WERI-Rb-1 (cell line): ENCODE measurements around the gene GALNTL6.

Source experiments
- DNase-seq: peaks from one replicate; pipeline ENCODE4 v3.0.0-alpha.2; 2020
- H3K27ac ChIP-seq: fragments of 250-450 bp; sonication (Bioruptor Pico); 2 replicates; pipeline ENCODE4 v1.5.1; 2020; ENCODE audit warnings: mild to moderate bottlenecking, moderate library complexity
- H3K27me3 ChIP-seq: fragments of 250-450 bp; sonication (Bioruptor Pico); 2 replicates; pipeline ENCODE4 v1.5.1; 2021; ENCODE audit warnings: mild to moderate bottlenecking, low read depth, moderate library complexity; ENCODE audit not compliant: insufficient read depth, severe bottlenecking
- H3K36me3 ChIP-seq: fragments of 250-450 bp; sonication (Bioruptor Pico); 2 replicates; pipeline ENCODE4 v1.5.1; 2020; ENCODE audit warnings: mild to moderate bottlenecking, moderate library complexity
- H3K4me3 ChIP-seq: 2 replicates; pipeline ENCODE4 v1.5.1; 2011; ENCODE audit warnings: low read depth, mild to moderate bottlenecking, control low read depth, low read length
- H3K9me3 ChIP-seq: fragments of 250-450 bp; sonication (Bioruptor Pico); 2 replicates; pipeline ENCODE4 v1.5.1; 2021; ENCODE audit warnings: mild to moderate bottlenecking, moderate library complexity; ENCODE audit not compliant: severe bottlenecking
- CTCF ChIP-seq: IDR thresholded peaks from 2 replicates; pipeline ENCODE4 v1.5.1; 2011; ENCODE audit warnings: low read depth, mild to moderate bottlenecking, control low read depth, inconsistent platforms, low read length

The GALNTL6 gene

DNA sequence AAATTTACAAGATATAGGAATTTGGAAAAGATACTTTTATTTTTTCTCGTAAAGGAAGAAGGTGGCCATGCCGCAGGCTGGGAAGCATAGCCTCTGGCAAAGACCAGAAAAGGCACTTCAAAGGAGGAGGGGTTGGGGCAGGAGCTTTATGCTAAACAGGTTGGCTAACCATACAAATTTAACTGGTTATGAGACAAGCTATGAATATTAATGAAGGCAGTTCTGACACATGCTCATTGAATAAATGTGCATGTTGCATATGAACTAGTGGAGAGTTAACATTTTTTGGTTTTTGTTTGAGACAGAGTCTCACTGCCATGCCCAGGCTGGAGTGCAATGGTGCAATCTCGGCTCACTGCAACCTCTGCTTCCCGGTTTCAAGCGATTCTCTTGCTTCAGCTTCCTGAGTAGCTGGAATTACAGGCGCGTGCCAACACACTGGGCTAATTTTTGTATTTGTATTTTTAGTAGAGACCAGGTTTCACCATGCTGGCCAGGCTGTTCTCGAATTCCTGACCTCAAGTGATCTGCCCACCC, 36.5 kb downstream of the GALNTL6 start:
- no peak for TF ChIP-seq CTCF
- H3K4me3 ChIP-seq: no peak overlapping the region
- DNase-seq: no peak

GRCh38 chr4:171851295-171851694, 38.1 kb downstream of the GALNTL6 start:
- no peak for TF ChIP-seq CTCF
- H3K27ac ChIP-seq: no peak overlapping the region
- no peaks in the 10 kb centered on the region for H3K27me3 ChIP-seq
- no peak overlapping the region for H3K4me3 ChIP-seq
- no peak for DNase-seq
- H3K36me3 ChIP-seq: no peaks in the 10 kb centered on the region
- no peaks in the 10 kb centered on the region for H3K9me3 ChIP-seq

More for the DNA sequence above, 36.5 kb downstream of the GALNTL6 start:
- H3K27ac ChIP-seq: no peak overlapping the region
- no peaks in the 10 kb centered on the region for H3K9me3 ChIP-seq
- no peaks in the 10 kb centered on the region for H3K27me3 ChIP-seq
- H3K36me3 ChIP-seq: no peaks in the 10 kb centered on the region

DNA sequence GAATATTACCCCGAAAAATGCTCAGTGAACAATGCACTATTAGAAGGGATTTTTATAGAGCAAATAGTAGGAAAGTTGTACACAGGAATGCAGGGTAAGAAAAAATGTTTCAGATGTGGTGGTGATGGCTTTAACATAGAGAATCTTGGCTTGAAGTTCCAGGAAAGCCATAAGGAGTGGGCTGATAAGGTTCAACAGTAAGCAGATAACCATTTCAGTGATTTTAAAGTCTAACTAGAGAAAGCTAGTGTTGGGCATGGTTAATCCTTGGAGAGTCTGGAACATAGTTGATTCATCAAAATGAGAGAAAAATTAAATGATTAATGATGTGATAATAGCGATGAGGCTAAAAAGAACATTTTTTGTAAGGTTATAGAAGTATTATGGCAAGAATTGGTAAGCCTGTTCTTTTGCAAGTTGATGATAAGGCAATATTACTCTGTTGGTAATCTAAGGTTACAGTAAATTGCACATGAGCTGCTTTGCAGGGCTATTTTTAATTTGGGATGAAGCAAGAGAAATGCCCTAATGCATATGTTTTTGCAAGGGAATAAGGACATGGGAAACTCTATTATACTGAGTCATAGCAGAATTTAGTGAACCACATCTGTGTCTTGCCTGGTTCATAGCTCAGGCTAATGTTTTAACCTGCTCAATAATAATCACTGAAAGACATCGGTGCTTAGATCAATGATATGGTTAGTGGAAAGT, 44.3 kb downstream of the GALNTL6 start:
- no peaks in the 10 kb centered on the region for H3K36me3 ChIP-seq
- H3K27ac ChIP-seq: no peak overlapping the region
- no peak for TF ChIP-seq CTCF
- no peak overlapping the region for H3K4me3 ChIP-seq
- H3K27me3 ChIP-seq: no peaks in the 10 kb centered on the region
- DNase-seq: no peak
- no peaks in the 10 kb centered on the region for H3K9me3 ChIP-seq

- Histone ChIP-seq H3K4me3 (no peak overlapping the region), H3K36me3 (no peaks in the 10 kb centered on the region), H3K9me3 (no peaks in the 10 kb centered on the region), H3K27ac (no peak overlapping the region), H3K27me3 (no peaks in the 10 kb centered on the region)
- TF ChIP-seq CTCF: no peak
- DNase-seq: no peak
These were observed 62.1 kb downstream of the GALNTL6 start for GRCh38 chr4:171875291-171875690.

- DNase-seq: no peak
- Histone ChIP-seq H3K27ac (no peak overlapping the region), H3K9me3 (no peaks in the 10 kb centered on the region), H3K36me3 (no peaks in the 10 kb centered on the region), H3K27me3 (no peaks in the 10 kb centered on the region), H3K4me3 (no peak overlapping the region)
- no peak for TF ChIP-seq CTCF
These were observed 63.4 kb downstream of the GALNTL6 start for GRCh38 chr4:171876636-171877035.

DNA sequence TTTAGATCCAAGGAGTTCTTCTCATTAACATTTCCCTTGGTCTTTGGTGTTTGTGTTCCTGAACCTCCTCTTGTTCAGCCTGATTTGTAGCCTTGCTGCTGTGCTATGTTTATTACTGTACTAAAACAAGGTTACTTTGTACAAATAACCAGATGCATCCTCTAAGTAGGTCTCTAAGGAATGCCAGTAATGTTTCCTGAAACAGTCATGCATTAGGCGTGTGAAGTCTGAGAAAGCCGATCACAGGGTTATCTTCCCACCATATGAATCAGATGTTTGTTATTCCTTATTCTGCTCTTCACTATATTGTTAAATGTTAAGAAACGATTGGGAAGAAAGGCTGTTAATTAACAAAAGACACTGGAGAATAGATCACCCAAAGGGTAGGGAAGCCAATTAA, 66.9 kb downstream of the GALNTL6 start:
- no peak for DNase-seq
- Histone ChIP-seq H3K27ac (no peak overlapping the region), H3K9me3 (no peaks in the 10 kb centered on the region), H3K36me3 (no peaks in the 10 kb centered on the region), H3K27me3 (no peaks in the 10 kb centered on the region), H3K4me3 (no peak overlapping the region)
- no peak for TF ChIP-seq CTCF
